Measurements from ENCODE around the gene SMIM23. TPM values are rescaled to one million over a fixed set of nuclear protein-coding genes. Genes with fewer than 3 reads are reported as not detected.

Gene SMIM23
- total and polyA plus RNA-seq, 10 of the 15 experiments (the other 5 are each of a cell fraction or from before 2014, with no cell fraction given) = not detected

- TF ChIP-seq RELB (IDR thresholded peaks at IDR 0.05; ENCODE audit: low read depth) (no peak), ASH2L (IDR thresholded peaks at IDR 0.05; ENCODE audit: borderline replicate concordance, low read depth) (no peak), IKZF2 (IDR thresholded peaks at IDR 0.05) (no peak), SUZ12 (IDR thresholded peaks at IDR 0.05; ENCODE audit: unreplicated experiment) (no peak)
Measured at GRCh38 chr5:171801839-171802238, 16.2 kb downstream of the SMIM23 start (continued).

GRCh38 chr5:171805746-171806145 is 20.1 kb downstream of the SMIM23 start:
- Histone ChIP-seq H2AFZ (ENCODE audit: control insufficient read depth, low read depth, low read length) (no peak overlapping the region), H3K4me1 (ENCODE audit: control insufficient read depth, insufficient read depth, low read length) (no peaks in the 10 kb centered on the region), H3K27ac (ENCODE audit: control insufficient read depth, insufficient read depth) (no peak overlapping the region), H3K9ac (ENCODE audit: control insufficient read depth, insufficient read depth, low read length) (no peak overlapping the region), H3K36me3 (ENCODE audit: control insufficient read depth in 2 of 2, insufficient read depth in 2 of 2, low read length in 1 of 2) (no peaks in the 10 kb centered on the region), H3K9me3 (replicated peaks; ENCODE audit: control insufficient read depth, insufficient read depth, low read length) (no peaks in the 10 kb centered on the region), H3K4me2 (ENCODE audit: control insufficient read depth, insufficient read depth) (no peak overlapping the region), H3K27me3 (replicated peaks in 1 of 2; ENCODE audit: control insufficient read depth in 2 of 2, insufficient read depth in 2 of 2, low read length in 1 of 2) (peaks cover 3 to 5% of the 10 kb centered on the region in 2 experiments; a peak in 3 of 4 replicates), H3K4me3 (no peak overlapping the region), H4K20me1 (ENCODE audit: control insufficient read depth, insufficient read depth) (no peaks in the 10 kb centered on the region), H3K79me2 (ENCODE audit: control insufficient read depth, insufficient read depth, low read length) (no peaks in the 10 kb centered on the region)
- FAIRE-seq (no peak), DNase-seq (ENCODE audit: low read depth, low spot score) (no peak), ATAC-seq (no peak)
- WGBS (ENCODE audit: insufficient coverage, insufficient replicate concordance, low lambda C conversion rate, missing lambda C conversion rate) = 0% methylated on average over 4 of the region's 4 CpGs
- BruUV-seq (replicated peaks) = no TSS peak
- intact Hi-C loops (cut with micrococcal nuclease; ENCODE audit: unreplicated experiment) (no loop called here), in situ Hi-C loops (cut with MboI) (no loop called here)
- CTCF ChIA-PET = no interaction called here
- RAD21 ChIA-PET (ENCODE audit: unreplicated experiment) = no interaction called here
- POLR2A ChIA-PET = no interaction called here
- SMC1A ChIA-PET (ENCODE audit: uncharacterized antibody, unreplicated experiment) = no interaction called here
- TF ChIP-seq ZBTB40 (IDR thresholded peaks at IDR 0.05; ENCODE audit: borderline replicate concordance) = no peak
- no peak for TF ChIP-seq EGR1 (IDR thresholded peaks at IDR 0.05; ENCODE audit: borderline replicate concordance in 1 of 2, low read depth in 2 of 2, low read length in 2 of 2)
- TF ChIP-seq GATAD2B (conservative IDR thresholded peaks at IDR 0.05; ENCODE audit: low read depth) = no peak
- TF ChIP-seq BCL11A (IDR thresholded peaks at IDR 0.05; ENCODE audit: low read depth, low read length) = no peak
- TF ChIP-seq BHLHE40 (IDR thresholded peaks at IDR 0.05; ENCODE audit: borderline replicate concordance in 1 of 2, low read depth in 2 of 2, low read length in 1 of 2) = no peak
- TF ChIP-seq RFX5 (IDR thresholded peaks at IDR 0.05; ENCODE audit: low read depth, low read length) = no peak
- no peak for TF ChIP-seq CHD4 (IDR thresholded peaks at IDR 0.05)
- TF ChIP-seq RUNX3 (IDR thresholded peaks at IDR 0.05; ENCODE audit: low read length) = no peak
- no peak for TF ChIP-seq SUPT20H (IDR thresholded peaks at IDR 0.05; ENCODE audit: borderline replicate concordance, control insufficient read depth, low read depth, low read length)
- no peak for TF ChIP-seq ZNF207 (IDR thresholded peaks at IDR 0.05; ENCODE audit: borderline replicate concordance)
- no peak for TF ChIP-seq BACH1 (IDR thresholded peaks at IDR 0.05; ENCODE audit: borderline replicate concordance)
- TF ChIP-seq RBBP5 (conservative IDR thresholded peaks at IDR 0.05) = no peak
- no peak for TF ChIP-seq CBFB (IDR thresholded peaks at IDR 0.05; ENCODE audit: low read depth)
- no peak for TF ChIP-seq MTA3 (IDR thresholded peaks at IDR 0.05; ENCODE audit: borderline replicate concordance, low read length)
- TF ChIP-seq POLR2A (IDR thresholded peaks at IDR 0.05; ENCODE audit: low read depth, low read length) = no peak

All from GM12878 (cell line).